GM19324 (cell line): ENCODE data around the gene PKNOX2.
"Not testable (repeated sequence)": the region's sequence is repeated elsewhere in the genome, so short reads cannot be mapped to it uniquely, and the experiment has no call there.

Source experiments
- ATAC-seq: cut with Tn5 transposase; IDR thresholded peaks from one replicate; pipeline ENCODE4 v1.9.1; 2021; ENCODE audit warnings: mild to moderate bottlenecking, moderate library complexity; ENCODE audit not compliant: unreplicated experiment, low FRiP score

Gene PKNOX2

GRCh38 chr11:125199915-125200314 lies 35.4 kb downstream of the PKNOX2 start:
- ATAC-seq = no peak

- no peak for ATAC-seq
Measured at GRCh38 chr11:125200441-125200840, 35.9 kb downstream of the PKNOX2 start.

- no peak for ATAC-seq
Measured at GRCh38 chr11:125201525-125202141, 37.1 kb downstream of the PKNOX2 start.

GRCh38 chr11:125202362-125202880 lies 37.9 kb downstream of the PKNOX2 start:
- no peak for ATAC-seq

- ATAC-seq = no peak
Measured at GRCh38 chr11:125202977-125203376, 38.4 kb downstream of the PKNOX2 start.

- no peak for ATAC-seq
Measured at GRCh38 chr11:125207866-125208425, 43.4 kb downstream of the PKNOX2 start.

- ATAC-seq = no peak
Measured at GRCh38 chr11:125210066-125210465, 45.5 kb downstream of the PKNOX2 start.

GRCh38 chr11:125211191-125211947 lies 46.8 kb downstream of the PKNOX2 start:
- no peak for ATAC-seq

- ATAC-seq = no peak
Measured at GRCh38 chr11:125211948-125212340, 47.4 kb downstream of the PKNOX2 start.

GRCh38 chr11:125214601-125215565 lies 50.3 kb downstream of the PKNOX2 start:
- ATAC-seq = no peak

GRCh38 chr11:125215976-125216375 lies 51.4 kb downstream of the PKNOX2 start:
- no peak for ATAC-seq

GRCh38 chr11:125218336-125218735 lies 53.8 kb downstream of the PKNOX2 start:
- ATAC-seq = no peak

GRCh38 chr11:125221461-125221860 lies 56.9 kb downstream of the PKNOX2 start:
- ATAC-seq = no peak

- ATAC-seq = no peak
Measured at GRCh38 chr11:125222494-125222893, 57.9 kb downstream of the PKNOX2 start.

GRCh38 chr11:125223161-125223560 lies 58.6 kb downstream of the PKNOX2 start:
- not testable (repeated sequence) for ATAC-seq

- no peak for ATAC-seq
Measured at GRCh38 chr11:125223901-125224361, 59.4 kb downstream of the PKNOX2 start.

GRCh38 chr11:125224391-125225021 lies 60.0 kb downstream of the PKNOX2 start:
- ATAC-seq = no peak

GRCh38 chr11:125225401-125225800 lies 60.9 kb downstream of the PKNOX2 start:
- no peak for ATAC-seq

- no peak for ATAC-seq
Measured at GRCh38 chr11:125226031-125226430, 61.5 kb downstream of the PKNOX2 start.

- no peak for ATAC-seq
Measured at GRCh38 chr11:125226706-125227105, 62.2 kb downstream of the PKNOX2 start.
